ENCODE data around the gene ZCCHC10. TPM values are rescaled to one million over a fixed set of nuclear protein-coding genes. Genes with fewer than 3 reads are reported as not detected.

Gene ZCCHC10
- total and polyA plus RNA-seq, 9 of the 15 experiments (the other 6 are each of a cell fraction or from before 2014, with no cell fraction given), result 11.9 to 146 (median 51.8) TPM

GRCh38 chr5:132963171-132964104 lies 62.9 kb downstream of the ZCCHC10 start, which contains the start of gene AFF4:
Gene AFF4, minus strand, starts transcription at chr5:132963634. Its CDS starts 26,445 bp downstream, at chr5:132937189.
- DNase-seq (ENCODE audit: extremely low read depth in 1 of 4, low spot score in 3 of 4), result peak; percentile 94 to 97 (median 96)
- peak within 1 kb of the TSS; percentile 99 for H3K4me2 ChIP-seq (ENCODE audit: insufficient read depth, low read length)
- no peaks in the 10 kb centered on the region for H3K27me3 ChIP-seq (ENCODE audit: control insufficient read depth in 2 of 2, insufficient read depth in 2 of 2, low read length in 2 of 2)
- peak within 1 kb of the TSS; percentile 92 for H3K27ac ChIP-seq (ENCODE audit: extremely low read depth, low read depth, low read length)
- peak within 1 kb of the TSS; percentile 97 for H2AFZ ChIP-seq (ENCODE audit: low read depth, low read length)
- intact Hi-C loops (cut with micrococcal nuclease) (loop anchor here (2.0 kb wide), 1 partner anchor 87 kb away; no protein-coding TSS in a partner anchor), in situ Hi-C loops (cut with MboI) (no loop called here)
- peaks cover 9% of the 10 kb centered on the region; the same call in 2 of the 3 replicates for H3K36me3 ChIP-seq (ENCODE audit: control insufficient read depth, insufficient read depth, low read length)
- ChIA-PET CTCF (ENCODE audit: low intra/inter-chr PET ratio) (no interaction called here), POLR2A (interaction anchor here (0.6 to 3.8 kb wide), 22 partner anchors 9 to 475 kb away, joined by 3 to 23 read pairs (median 4); partner anchors contain the start of gene HSPA4)
- H3K4me1 ChIP-seq (replicated peaks in 1 of 2; ENCODE audit: control insufficient read depth in 2 of 2, insufficient read depth in 2 of 2, low read length in 2 of 2), result peaks cover 8 to 19% of the 10 kb centered on the region in 2 experiments; a peak in 4 of 5 replicates
- H3K9me1 ChIP-seq (ENCODE audit: control insufficient read depth, insufficient read depth, low read length), result no peaks in the 10 kb centered on the region
- H3K9me3 ChIP-seq (replicated peaks; ENCODE audit: control insufficient read depth, insufficient read depth, low read depth, low read length), result no peaks in the 10 kb centered on the region
- no peaks in the 10 kb centered on the region; the same call in 1 of the 2 replicates for H4K20me1 ChIP-seq (replicated peaks; ENCODE audit: control insufficient read depth, insufficient read depth, low read length)
- ATAC-seq, result peak; percentile 96
- WGBS (ENCODE audit: insufficient coverage, low coverage, missing lambda C conversion rate), result 3% methylated on average over 66 of the region's 98 CpGs
- H3K9ac ChIP-seq (ENCODE audit: insufficient read depth in 1 of 2, low read depth in 2 of 2, low read length in 2 of 2), result peak within 1 kb of the TSS; percentile 97 to 98
- no TSS peak for BruUV-seq (replicated peaks)
- H3K79me2 ChIP-seq (ENCODE audit: control insufficient read depth, insufficient read depth, low read length), result peaks cover 48% of the 10 kb centered on the region
- H3K4me3 ChIP-seq, result peak within 1 kb of the TSS; percentile 95
- peak; percentile 19 for FAIRE-seq
- TF ChIP-seq NFRKB (IDR thresholded peaks at IDR 0.05; ENCODE audit: low read depth) (peak; percentile 75; the same call in 1 of the 2 replicates), ARID3A (IDR thresholded peaks at IDR 0.05; ENCODE audit: borderline replicate concordance, low read depth, low read length) (no peak), NELFE (IDR thresholded peaks at IDR 0.05; ENCODE audit: insufficient read depth, insufficient read length) (no peak), SMAD1 (IDR thresholded peaks at IDR 0.05; ENCODE audit: low read depth, low read length, partially characterized antibody) (no peak), PYGO2 (tag; IDR thresholded peaks at IDR 0.05) (no peak), ZFP91 (CRISPR knock-in tag; IDR thresholded peaks at IDR 0.05) (no peak), ZNF3 (CRISPR knock-in tag; IDR thresholded peaks at IDR 0.05) (no peak), ZNF133 (CRISPR knock-in tag; IDR thresholded peaks at IDR 0.05) (no peak), HNRNPLL (IDR thresholded peaks at IDR 0.05; ENCODE audit: low read depth, low read length, poor library complexity, severe bottlenecking) (peak; percentile 87), CBX2 (IDR thresholded peaks at IDR 0.05; ENCODE audit: insufficient read depth, low read length, poor library complexity, severe bottlenecking) (no peak), ZNF263 (CRISPR knock-in tag; IDR thresholded peaks at IDR 0.05; ENCODE audit: borderline replicate concordance) (no peak), ZEB2 (IDR thresholded peaks at IDR 0.05) (no peak), RFX5 (IDR thresholded peaks at IDR 0.05; ENCODE audit: low read depth, low read length) (no peak), HDAC2 (IDR thresholded peaks at IDR 0.05) (no peak), ZNF212 (CRISPR knock-in tag; IDR thresholded peaks at IDR 0.05) (no peak), MCM3 (IDR thresholded peaks at IDR 0.05) (no peak), ELF4 (CRISPR knock-in tag; IDR thresholded peaks at IDR 0.05) (no peak; the same call in 1 of the 2 replicates), ZNF253 (CRISPR knock-in tag; conservative IDR thresholded peaks at IDR 0.05) (0 out of 2 replicates have a peak, but pooled peaks have one; percentile 4)
